ENCODE data around the gene ZNF541. TPM values are rescaled to one million over a fixed set of nuclear protein-coding genes. Genes with fewer than 3 reads are reported as not detected.

ZNF541 gene
- total RNA-seq, 4 donors from 2014 or later, result 0.90 to 1.2 TPM; not detected in 2

- no peaks in the 10 kb centered on the region for H3K4me1 ChIP-seq
- TF ChIP-seq CTCF (IDR thresholded peaks at IDR 0.05) (no peak), POLR2A (IDR thresholded peaks at IDR 0.05) (no peak)
- H3K36me3 ChIP-seq, result no peaks in the 10 kb centered on the region
- DNase-seq, result no peak
- H3K27ac ChIP-seq, result no peak overlapping the region
- no peaks in the 10 kb centered on the region for H3K27me3 ChIP-seq
- intact Hi-C loops (cut with DNase I; ENCODE audit: low total_unique reads), result no loop called here
- no peak overlapping the region for H3K4me3 ChIP-seq
- no peaks in the 10 kb centered on the region for H3K9me3 ChIP-seq
These were observed 38.3 kb downstream of the ZNF541 start for GRCh38 chr19:47534628-47535027.

GRCh38 chr19:47531640-47532387 lies 41.1 kb downstream of the ZNF541 start:
- Histone ChIP-seq H3K9me3 (no peaks in the 10 kb centered on the region), H3K4me3 (no peak overlapping the region), H3K27me3 (no peaks in the 10 kb centered on the region), H3K4me1 (no peaks in the 10 kb centered on the region), H3K36me3 (no peaks in the 10 kb centered on the region), H3K27ac (no peak overlapping the region)
- TF ChIP-seq POLR2A (IDR thresholded peaks at IDR 0.05) (no peak), CTCF (IDR thresholded peaks at IDR 0.05) (no peak)
- intact Hi-C loops (cut with DNase I; ENCODE audit: low total_unique reads), result no loop called here
- DNase-seq, result no peak

- no peaks in the 10 kb centered on the region for H3K9me3 ChIP-seq
- H3K4me1 ChIP-seq, result no peaks in the 10 kb centered on the region
- DNase-seq, result no peak
- TF ChIP-seq CTCF (IDR thresholded peaks at IDR 0.05) (no peak), POLR2A (IDR thresholded peaks at IDR 0.05) (no peak)
- no peak overlapping the region for H3K27ac ChIP-seq
- no peak overlapping the region for H3K4me3 ChIP-seq
- no peaks in the 10 kb centered on the region for H3K27me3 ChIP-seq
- H3K36me3 ChIP-seq, result no peaks in the 10 kb centered on the region
- intact Hi-C loops (cut with DNase I; ENCODE audit: low total_unique reads), result no loop called here
These were observed 43.8 kb downstream of the ZNF541 start for GRCh38 chr19:47529018-47529742.

GRCh38 chr19:47526798-47527197 lies 46.1 kb downstream of the ZNF541 start:
- H3K27ac ChIP-seq, result no peak overlapping the region
- TF ChIP-seq CTCF (IDR thresholded peaks at IDR 0.05), result no peak
- TF ChIP-seq POLR2A (IDR thresholded peaks at IDR 0.05), result no peak
- intact Hi-C loops (cut with DNase I; ENCODE audit: low total_unique reads), result no loop called here
- H3K36me3 ChIP-seq, result no peaks in the 10 kb centered on the region
- no peaks in the 10 kb centered on the region for H3K4me1 ChIP-seq
- no peaks in the 10 kb centered on the region for H3K27me3 ChIP-seq
- H3K4me3 ChIP-seq, result no peak overlapping the region
- DNase-seq, result no peak
- no peaks in the 10 kb centered on the region for H3K9me3 ChIP-seq

GRCh38 chr19:47523473-47523872 lies 49.5 kb downstream of the ZNF541 start:
- no peak overlapping the region for H3K27ac ChIP-seq
- no peaks in the 10 kb centered on the region for H3K4me1 ChIP-seq
- TF ChIP-seq CTCF (IDR thresholded peaks at IDR 0.05), result no peak
- no peak for TF ChIP-seq POLR2A (IDR thresholded peaks at IDR 0.05)
- intact Hi-C loops (cut with DNase I; ENCODE audit: low total_unique reads), result no loop called here
- no peaks in the 10 kb centered on the region for H3K27me3 ChIP-seq
- H3K36me3 ChIP-seq, result no peaks in the 10 kb centered on the region
- DNase-seq, result no peak
- no peaks in the 10 kb centered on the region for H3K9me3 ChIP-seq
- H3K4me3 ChIP-seq, result no peak overlapping the region

Measured in uterus (tissue), 4 donors.